NCI-H2029 (cell line): Measurements from ENCODE around the gene ZNF225.
"Not testable (repeated sequence)": the region's sequence is repeated elsewhere in the genome, so short reads cannot be mapped to it uniquely, and the experiment has no call there.

ENCODE experiments used
- DNase-seq: peaks from one replicate; lab custom pipeline; 2025; lab: John Stamatoyannopoulos, UW

ZNF225 gene

DNA sequence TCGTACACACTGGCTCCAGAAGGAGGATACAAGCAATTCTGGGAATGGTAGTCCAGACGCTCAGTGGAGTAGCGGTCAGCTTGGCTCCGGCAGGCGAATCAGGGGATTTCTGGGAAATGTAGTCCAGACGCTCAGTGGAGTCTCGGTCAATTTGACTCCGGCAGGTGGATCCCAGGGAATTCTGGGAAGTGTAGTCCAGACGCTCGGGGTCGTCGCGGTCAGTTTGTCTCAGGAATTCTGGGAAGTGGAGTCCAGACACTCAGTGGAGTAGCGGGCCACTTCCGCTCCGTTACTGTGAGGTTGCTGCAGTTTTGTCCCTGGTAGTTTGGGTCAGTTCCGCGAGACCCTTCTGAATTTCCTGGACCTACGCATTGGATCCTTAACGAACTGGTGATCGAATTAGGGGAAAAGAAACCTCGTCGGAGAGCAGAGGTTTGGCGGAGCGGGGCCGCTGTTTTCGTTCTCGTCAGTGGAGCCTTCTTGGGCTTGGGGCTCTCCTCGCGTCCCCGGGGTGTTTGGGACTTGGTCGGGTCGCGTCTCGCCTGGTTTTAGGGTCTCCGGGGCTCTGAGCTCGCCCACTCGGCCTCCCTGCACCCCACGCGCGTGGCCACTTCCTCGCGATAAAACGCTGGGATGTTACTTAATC lies at the start of gene ZNF225:
ZNF225 (plus strand) TSS at position 262 of the 646 bp plus-strand sequence. CDS start 2,429 bp downstream, outside the sequence.
- DNase-seq = peak; percentile 97

DNA sequence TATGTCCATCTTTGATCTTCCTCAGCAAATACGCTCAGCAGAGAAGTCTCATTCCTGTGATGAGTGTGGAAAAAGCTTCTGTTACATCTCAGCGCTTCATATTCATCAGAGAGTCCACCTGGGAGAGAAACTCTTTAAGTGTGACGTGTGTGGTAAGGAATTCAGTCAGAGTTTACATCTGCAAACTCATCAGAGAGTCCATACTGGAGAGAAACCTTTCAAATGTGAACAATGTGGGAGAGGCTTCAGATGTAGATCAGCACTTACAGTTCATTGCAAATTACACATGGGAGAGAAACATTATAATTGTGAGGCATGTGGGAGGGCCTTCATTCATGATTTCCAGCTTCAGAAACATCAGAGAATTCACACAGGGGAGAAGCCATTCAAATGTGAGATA lies 46.9 kb upstream of the ZNF225 start:
- DNase-seq = no peak

DNA sequence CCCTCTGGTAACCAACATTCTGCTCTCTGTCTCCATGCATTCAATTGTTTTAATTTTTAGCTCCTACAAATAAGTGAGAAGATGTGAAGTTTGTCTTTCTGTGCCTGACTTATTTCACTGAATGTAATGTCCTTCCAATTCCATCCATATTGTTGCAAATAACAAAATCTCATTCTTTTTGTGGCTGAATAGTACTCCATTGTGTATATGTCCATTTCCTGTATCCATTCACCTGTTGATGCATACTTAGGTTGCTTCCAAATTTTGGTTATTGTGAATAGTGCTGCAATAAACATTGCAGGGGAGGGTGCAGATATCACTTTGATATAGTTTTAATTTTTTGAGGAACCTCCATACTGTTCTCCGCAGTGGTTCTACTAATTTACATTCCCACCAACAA lies 43.8 kb upstream of the ZNF225 start:
- DNase-seq = no peak

DNA sequence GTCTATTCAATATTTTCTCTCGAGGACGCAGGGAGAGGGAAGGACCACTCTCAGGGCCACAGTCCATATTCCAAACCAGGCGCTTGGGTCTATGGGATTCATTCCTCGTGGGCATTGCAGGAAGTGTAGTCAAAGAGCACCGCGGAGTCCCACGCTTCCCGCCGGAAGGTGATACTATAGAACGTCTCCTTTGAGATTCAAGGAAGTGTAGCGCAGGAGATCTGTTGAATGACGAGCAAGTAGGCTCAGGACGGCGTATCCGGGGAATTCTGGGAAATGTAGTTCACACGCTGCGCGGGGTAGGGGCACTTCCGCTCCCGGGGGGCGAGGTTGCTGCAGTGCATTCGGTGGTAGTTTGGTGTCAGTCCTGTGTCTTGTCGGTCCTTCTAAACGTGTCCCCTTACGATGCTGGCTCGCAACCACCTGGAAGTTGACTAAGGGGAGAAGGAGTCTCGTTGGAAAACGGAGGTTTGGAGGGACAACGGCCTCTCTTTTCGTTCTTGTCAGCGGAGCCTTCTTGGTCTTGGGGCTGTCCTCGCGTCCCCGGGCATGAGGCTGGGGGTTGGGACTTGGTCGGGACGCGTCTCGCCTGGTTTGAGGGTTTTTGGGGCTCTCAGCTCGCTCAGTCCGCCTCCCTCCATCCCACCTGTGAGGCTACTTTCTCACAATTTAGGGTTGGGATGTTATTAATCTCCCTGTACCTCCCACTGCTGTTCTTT lies 41.2 kb upstream of the ZNF225 start, which contains the start of gene ZNF284:
ZNF284 (plus strand) TSS at position 336 of the 719 bp plus-strand sequence. CDS start 4,231 bp downstream, outside the sequence.
- DNase-seq = peak; percentile 96

DNA sequence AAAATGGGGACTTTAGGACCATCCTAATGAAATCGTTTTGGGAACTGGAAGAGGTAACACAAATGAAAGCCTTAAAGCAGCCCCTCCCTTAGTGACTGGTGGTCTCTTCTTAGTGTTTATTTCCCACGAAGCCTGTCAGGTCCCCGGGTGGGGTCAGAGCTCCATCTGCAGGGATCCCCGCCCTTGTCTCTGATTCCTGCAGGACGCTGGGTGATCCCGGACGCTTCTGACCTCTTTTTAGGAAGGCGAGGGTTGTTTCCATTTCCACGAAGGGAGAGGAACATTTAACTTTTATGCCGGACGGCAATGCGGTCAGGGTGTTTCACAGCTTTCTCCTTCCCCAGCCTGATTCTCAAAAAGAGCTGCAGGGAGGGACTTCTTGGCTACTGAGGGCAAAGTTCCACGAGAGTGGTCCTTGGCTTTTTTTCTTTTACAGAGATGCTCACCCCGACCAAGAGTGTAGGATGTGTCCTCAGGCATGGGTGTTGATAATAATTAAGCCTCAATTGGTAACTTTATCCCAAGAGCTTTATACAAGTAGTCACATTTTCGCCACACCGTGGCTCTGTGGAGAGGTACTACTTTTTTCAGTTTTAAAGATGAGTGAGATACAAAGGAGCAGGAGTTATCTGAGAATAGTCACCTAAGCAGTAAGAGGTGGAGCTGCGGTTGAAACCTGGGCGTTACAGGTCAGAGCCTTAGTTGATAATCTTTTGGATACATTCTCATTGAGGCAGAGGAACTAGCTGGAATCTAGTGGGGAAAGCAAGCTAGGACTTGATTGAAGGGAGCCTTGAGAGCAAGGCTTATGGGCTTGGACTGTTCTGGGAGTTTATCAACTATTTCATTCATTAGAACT lies 40.4 kb upstream of the ZNF225 start:
- DNase-seq = no peak

DNA sequence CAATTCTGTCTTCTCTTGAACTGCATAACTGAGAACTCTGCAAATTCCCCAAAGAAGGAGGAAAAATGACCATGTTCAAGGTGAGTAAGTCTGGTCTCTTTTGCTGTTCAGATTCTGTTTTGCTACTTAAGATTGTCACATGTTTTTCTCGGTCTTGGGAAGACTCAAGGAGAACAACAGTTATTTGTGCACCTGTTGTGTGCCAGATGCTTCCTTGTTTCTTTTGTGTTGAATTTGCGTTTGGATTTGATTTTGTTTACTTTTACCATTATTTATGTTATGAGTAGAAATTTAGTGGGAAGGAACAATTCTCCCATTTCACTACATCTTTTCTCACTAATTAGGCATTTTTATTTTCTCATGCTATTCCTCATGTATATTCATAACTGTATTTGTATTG lies 36.9 kb upstream of the ZNF225 start:
- no peak for DNase-seq

DNA sequence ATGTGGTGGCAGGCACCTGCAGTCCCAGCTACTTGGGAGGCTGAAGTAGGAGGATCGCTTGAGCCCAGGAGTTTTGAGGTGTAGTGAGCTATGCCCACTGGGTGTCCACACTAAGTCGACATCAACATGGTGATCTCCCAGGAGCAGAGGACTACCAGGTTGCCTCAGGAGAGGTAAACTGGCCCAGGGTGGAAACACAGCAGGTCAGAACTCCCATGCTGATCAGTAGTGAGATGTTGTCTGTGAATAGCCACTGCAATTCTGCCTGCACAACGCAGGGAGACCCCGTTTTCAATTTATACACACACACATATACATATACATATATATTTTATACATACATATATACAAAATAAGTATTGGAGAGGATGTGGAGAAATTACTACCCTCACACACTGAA lies 21.1 kb upstream of the ZNF225 start:
- no peak for DNase-seq

DNA sequence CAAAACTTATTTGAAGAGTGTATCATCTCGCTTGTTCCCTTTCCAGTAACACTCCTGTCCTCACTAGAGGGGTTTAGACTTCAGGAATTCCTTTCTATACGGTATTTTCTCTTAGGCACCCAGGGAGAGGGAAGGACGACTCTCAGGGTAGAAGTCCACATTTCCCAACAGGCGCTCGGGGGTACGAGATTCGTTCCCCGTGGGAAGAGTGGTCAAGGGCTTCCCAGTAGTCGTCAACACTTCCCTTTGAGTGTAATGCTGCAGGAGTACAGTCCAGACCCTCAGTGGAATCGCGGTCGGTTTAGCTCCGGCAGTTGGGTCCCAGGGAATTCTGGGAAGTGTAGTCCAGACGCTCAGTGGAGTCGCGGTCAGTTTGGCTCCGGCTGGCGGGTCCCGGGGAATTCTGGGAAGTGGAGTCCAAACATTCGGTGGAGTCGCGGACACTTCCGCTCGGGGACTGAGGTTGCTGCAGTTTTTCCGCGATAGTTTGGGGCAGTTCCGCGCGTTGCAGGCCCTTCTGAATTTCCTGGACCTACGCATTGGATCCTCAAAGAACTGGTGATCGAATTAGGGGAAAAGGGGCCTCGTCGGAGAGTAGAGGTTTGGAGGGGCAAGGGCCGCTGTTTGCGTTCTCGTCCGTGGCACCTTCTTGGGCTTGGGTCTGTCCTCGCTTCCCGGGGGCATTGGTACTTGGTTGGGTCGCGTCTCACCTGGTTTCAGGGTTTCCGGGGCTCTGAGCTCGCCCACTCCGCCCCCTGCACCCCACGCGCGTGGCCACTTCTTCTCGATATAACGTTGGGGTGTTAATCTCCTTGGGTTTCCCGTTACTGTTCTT lies 19.1 kb upstream of the ZNF225 start, which contains the start of gene ZNF224:
ZNF224 (plus strand) TSS at position 431 of the 835 bp plus-strand sequence. CDS start 3,513 bp downstream, outside the sequence.
- peak; percentile 89 for DNase-seq

DNA sequence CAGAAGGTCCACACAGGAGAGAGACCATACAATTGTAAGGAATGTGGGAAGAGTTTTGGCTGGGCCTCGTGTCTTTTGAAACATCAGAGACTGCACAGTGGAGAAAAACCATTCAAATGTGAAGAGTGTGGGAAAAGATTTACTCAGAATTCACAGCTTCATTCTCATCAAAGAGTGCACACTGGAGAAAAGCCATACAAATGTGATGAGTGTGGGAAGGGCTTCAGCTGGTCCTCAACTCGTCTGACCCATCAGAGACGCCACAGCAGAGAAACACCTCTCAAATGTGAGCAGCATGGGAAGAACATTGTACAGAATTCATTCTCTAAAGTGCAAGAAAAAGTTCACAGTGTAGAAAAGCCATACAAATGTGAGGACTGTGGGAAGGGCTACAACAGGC lies 5.4 kb upstream of the ZNF225 start:
- DNase-seq = no peak

DNA sequence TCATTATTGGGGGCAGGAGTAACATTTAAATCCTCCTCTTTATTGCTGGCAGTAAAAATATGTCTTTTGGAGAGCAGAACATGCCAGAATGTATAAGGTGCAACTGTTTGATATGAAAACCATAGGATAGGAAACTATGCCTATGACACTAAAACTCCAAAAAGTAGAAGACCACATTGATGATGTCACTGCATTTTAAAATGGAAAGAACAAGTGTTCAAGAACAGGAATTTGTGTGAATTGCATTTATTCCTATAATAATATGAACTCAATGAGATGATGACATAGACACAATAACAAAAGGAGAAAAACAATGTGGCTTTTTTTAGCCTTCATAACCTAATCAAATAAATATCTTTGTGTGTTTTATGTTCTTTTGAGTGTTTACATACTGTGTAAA lies 3.7 kb upstream of the ZNF225 start:
- no peak for DNase-seq

DNA sequence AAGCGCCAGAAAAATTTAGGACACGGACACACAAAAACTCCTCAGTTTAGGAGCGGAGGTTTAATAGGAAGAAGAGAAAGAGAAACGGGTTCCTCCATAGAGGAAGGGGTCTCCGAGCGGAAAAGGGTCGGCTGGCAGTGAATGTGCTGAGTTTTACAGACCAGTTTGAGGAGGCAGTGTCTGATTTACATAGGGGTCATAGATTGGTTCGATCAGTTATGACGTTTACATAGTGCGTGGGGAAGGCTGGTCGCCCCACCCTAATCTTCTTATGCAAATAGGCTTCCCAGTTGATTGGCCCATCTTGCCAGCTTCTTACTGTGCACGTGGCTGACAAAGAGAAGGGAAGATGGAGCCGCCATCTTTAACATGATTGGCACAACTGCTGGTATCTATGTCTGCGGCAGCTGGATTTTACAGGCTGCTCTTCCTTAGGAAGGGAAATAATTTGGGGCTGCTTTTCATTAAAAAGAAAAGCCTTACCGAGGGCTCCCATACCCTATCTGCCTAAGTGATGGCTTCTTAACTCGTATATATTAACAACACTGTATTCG lies 1.2 kb upstream of the ZNF225 start:
- DNase-seq = peak; percentile 18

DNA sequence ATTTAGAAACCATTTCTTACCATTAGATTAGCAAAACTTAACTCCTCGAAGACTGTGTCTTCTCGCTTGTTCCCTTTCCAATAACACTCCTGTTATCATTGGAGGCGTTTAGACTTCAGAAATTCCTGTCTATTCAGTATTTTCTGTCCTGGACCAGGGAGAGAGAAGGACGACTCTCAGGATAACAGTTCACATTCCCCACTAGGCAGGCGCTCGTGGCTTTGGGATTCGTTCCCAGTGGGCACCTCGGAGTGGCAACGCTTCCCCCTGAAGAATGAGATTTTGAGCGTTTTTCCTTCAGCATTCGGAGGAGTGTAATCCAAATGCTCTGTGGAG lies 429 bp upstream of the ZNF225 start:
- DNase-seq = no peak

DNA sequence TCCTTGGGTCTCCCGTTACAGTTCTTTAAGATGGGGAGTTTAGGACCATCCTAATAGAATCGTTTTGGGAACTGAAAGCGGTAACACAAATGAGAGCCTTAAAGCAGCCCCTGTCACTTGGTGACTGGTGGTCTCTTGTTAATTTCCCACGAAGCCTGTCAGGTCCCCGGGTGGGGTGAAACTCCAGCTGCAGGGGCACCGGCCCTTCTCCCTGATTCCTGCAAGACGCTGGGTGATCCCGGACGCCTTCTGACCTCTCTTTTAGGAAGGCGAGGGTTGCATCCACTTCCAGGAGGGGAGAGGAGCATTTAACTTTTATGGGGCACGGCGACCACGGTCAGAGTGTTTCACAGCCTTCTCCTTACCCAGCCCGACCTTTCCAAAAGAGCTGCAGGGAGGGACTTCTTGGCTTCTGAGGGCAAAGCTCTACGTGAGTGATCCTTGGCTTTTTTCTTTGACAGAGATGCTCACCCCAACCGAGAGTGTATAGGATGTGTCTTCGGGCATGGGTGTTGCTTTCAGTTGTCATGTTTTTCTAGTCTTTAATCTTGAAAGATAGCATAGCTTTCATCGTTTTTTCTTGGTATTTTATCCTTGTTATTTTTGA lies 688 bp downstream of the ZNF225 start:
- no peak for DNase-seq

DNA sequence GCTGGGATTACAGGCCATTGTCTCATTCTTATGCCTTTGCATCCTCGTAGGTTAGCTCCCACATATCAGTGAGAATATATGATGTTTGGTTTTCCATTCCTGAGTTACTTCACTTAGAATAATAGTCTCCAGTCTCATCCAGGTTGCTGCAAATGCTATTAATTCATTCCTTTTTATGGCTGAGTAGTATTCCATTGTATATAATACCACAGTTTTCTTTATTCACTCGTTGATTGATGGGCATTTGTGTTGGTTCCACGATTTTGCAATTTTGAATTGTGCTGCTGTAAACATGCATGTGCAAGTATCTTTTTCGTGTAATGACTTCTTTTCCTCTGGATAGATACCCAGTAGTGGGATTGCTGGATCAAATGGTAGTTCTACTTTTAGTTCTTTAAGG lies 8.0 kb downstream of the ZNF225 start:
- DNase-seq = not testable (repeated sequence)

DNA sequence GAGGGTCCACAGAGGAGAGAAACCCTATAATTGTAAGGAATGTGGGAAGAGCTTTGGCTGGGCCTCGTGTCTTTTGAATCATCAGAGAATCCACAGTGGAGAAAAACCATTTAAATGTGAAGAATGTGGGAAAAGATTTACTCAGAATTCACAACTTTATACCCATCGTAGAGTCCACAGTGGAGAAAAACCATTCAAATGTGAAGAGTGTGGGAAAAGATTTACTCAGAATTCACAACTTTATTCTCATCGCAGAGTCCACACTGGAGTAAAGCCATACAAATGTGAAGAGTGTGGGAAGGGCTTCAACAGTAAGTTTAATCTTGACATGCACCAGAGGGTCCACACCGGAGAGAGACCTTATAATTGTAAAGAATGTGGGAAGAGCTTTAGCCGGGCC lies 18.8 kb downstream of the ZNF225 start:
- no peak for DNase-seq

DNA sequence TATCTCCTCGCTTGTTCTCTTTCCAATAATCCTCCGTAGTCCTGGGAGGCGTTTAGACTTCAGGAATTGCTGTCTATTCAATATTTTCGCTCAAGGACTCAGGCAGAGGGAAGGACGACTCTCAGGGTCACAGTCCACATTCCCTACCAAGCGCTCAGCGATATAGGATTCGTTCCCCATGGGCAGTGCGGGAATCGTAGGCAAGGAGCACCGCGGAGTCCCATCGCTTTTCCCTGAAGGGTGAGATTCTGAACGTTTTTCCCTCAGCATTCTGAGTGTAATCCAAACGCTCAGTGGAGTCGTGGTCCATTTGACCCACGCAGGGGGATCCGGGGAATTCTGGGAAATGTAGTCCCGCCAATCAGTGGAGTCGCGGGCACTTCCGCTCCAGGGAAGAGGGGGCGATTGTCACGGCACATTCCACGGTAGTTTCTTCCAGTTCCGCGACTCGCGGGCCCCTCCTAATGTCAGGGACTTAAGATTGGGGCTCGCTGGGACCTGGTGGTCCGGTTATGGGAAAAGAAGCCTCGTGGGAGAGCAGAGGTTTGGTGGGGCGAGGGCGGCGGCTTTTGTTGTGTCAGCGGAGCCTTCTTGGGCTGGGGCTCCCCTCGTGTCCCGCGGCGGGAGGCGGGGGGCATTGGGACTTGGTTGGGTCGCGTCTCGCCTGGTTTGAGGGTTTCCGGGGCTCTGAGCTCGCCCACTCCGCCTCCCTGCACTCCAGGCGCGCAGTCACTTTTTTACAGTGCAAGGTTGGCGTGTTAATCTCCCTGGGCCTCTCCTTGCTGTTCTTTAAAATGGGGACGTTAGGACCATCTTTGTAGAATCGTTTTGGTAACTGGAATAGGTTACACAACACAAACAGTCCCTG lies 28.2 kb downstream of the ZNF225 start, which contains the start of gene ZNF234:
ZNF234 (plus strand) TSS at position 364 of the 868 bp plus-strand sequence. CDS start 3,079 bp downstream, outside the sequence.
- peak; percentile 49 for DNase-seq

DNA sequence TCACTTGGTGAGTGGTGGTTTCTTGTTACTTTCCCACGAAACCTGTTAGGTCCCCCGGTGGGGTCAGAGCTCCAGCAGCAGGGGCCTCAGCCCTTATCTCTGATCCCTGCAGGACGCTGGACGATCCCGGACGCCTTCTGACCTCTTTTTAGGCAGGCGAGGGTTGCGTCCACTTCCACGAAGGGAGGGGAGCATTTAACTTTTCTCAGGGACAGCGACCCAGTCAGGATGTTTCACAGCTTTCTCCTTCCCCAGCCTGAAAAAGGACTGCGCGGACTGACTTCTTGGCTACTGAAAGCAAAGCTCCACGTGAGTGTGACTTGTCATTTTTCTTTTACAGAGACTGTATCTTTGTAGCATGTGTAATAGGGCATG lies 28.8 kb downstream of the ZNF225 start:
- DNase-seq = no peak

DNA sequence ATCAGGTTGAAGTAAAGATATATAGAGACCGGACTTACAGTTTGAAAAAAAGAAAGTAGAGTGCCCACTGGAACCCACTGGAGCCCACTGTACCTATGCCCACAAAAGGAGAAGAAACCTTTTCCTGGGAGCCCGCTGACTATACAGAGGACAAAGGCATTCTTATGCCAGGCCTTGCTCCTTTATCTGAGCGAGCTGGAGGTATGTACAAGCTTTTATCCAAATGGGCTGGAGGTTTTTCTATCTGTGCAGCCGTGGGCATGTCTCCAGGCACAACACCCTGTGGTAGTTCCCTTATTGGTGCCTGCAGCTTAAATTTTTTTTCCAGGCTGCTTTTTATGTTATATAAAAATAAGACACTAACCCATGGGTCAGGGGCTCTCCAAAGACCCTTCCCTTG lies 36.6 kb downstream of the ZNF225 start:
- DNase-seq = no peak

DNA sequence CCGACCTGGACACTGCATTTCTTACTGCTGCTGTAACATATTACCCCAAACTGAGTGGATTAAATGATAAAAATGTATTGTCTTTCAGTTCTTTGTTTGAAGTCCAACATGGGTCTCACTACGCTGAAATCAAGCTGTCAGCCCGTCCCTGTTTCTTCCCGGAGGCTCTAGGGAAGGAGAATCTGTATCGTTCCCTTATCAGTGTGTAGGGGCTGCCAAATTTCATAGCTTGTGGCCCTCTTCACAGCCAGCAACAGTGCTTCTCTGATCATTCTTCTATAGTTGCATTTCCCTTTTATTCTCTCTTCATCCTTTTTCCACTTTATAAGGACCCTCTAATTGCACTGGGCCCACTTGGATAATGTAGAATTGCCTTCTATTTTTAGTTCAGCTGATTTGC lies 38.3 kb downstream of the ZNF225 start:
- no peak for DNase-seq

DNA sequence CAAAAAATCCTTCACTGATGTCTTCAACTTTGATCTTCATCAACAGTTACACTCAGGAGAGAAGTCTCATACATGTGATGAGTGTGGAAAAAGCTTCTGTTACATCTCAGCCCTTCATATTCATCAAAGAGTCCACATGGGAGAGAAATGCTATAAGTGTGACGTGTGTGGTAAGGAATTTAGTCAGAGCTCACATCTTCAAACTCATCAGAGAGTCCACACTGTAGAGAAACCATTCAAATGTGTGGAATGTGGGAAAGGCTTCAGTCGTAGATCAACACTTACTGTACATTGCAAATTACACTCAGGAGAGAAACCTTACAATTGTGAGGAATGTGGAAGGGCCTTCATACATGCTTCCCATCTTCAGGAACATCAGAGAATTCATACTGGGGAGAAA lies 43.3 kb downstream of the ZNF225 start:
- DNase-seq = no peak
